HCT116 (cell line): ENCODE measurements around the gene AIF1. TPM values are rescaled to one million over a fixed set of nuclear protein-coding genes. Genes with fewer than 3 reads are reported as not detected.

ENCODE experiments used
- ATAC-seq: fragments of 200-7000 bp; cut with Tn5 transposase; 2 replicates; pipeline ENCODE4 v1.9.1; 2020; ENCODE audit warnings: mild to moderate bottlenecking, moderate library complexity
- BruUV-seq: library from RNA; stranded (reverse); fragments of 400-500 nt; replicated peaks from 2 replicates; lab custom pipeline; 2021; lab: Mats Ljungman, UMichigan
- CTCF ChIA-PET: fragments of 300-600 bp; sonication (Branson Sonifier 250); formaldehyde crosslinking; loops from one replicate; lab custom pipeline; 2021; ENCODE audit warnings: antibody characterized with exemption; lab: Charles Lee
- POLR2A ChIA-PET: fragments of 300-600, 350-600 bp; sonication (Branson Sonifier 250); formaldehyde crosslinking; loops from one replicate; lab custom pipeline; 2021; ENCODE audit warnings: antibody characterized with exemption; lab: Charles Lee
- RAD21 ChIA-PET, 2 experiments: fragments of 300-600 bp; sonication (Branson Sonifier 250); formaldehyde crosslinking; loops; one replicate each; lab custom pipeline; 2023; ENCODE audit warnings: low total read pairs in 2 of 2; ENCODE audit not compliant: uncharacterized antibody in 2 of 2, unreplicated experiment in 2 of 2, low non-redundant PET in 1 of 2; lab: Charles Lee
- DNase-seq: peaks from one replicate; pipeline ENCODE4 v3.0.0-alpha.2; 2010; ENCODE audit warnings: low read depth, low spot score
- H2AFZ ChIP-seq: fragments of 200-600 bp; shearing (Covaris generic), sonication (generic); 2 replicates; pipeline ENCODE4 v1.6.1; 2017; ENCODE audit warnings: low read depth, mixed run types, mixed read lengths, antibody characterized with exemption, low read length; ENCODE audit not compliant: poor library complexity, severe bottlenecking
- H3K27ac ChIP-seq: 2 replicates; pipeline ENCODE4 v1.5.1; 2012; ENCODE audit warnings: low read depth, low read length
- H3K27me3 ChIP-seq: fragments of 200-600 bp; sonication (generic); 2 replicates; pipeline ENCODE4 v1.6.1; 2016; ENCODE audit warnings: mixed run types, low read length, mixed read lengths; ENCODE audit not compliant: insufficient read depth
- H3K36me3 ChIP-seq, 2 experiments: fragments of 200-500 bp in 1 of 2; fragments of 200-600 bp in 1 of 2; sonication (Bioruptor generic) in 1 of 2; sonication (generic) in 1 of 2; 2 replicates each; pipeline versions ENCODE4 v1.5.1 to v1.6.1; 2014 to 2016; ENCODE audit warnings: low read length in 2 of 2, inconsistent platforms in 1 of 2, mixed read lengths in 1 of 2, mixed run types in 1 of 2; ENCODE audit not compliant: insufficient read depth in 2 of 2, control insufficient read depth in 1 of 2
- H3K4me1 ChIP-seq, 2 experiments: fragments of 200-600 bp in 1 of 2; sonication (generic) in 1 of 2; 2 replicates each; pipeline versions ENCODE4 v1.5.1 to v1.6.1; 2012 to 2017; ENCODE audit warnings: low read length in 2 of 2, inconsistent platforms in 1 of 2, mild to moderate bottlenecking in 1 of 2, mixed read lengths in 1 of 2, mixed run types in 1 of 2, moderate library complexity in 1 of 2; ENCODE audit not compliant: insufficient read depth in 2 of 2, control insufficient read depth in 1 of 2
- H3K4me2 ChIP-seq: fragments of 200-600 bp; sonication (generic); 2 replicates; pipeline ENCODE4 v1.6.1; 2017; ENCODE audit warnings: mixed run types, low read length, mixed read lengths
- H3K4me3 ChIP-seq, 2 experiments: fragments of 200-600 bp in 1 of 2; sonication (generic) in 1 of 2; replicated peaks in 1 of 2; 2 replicates each; pipeline ENCODE4 v1.5.1; 2011 to 2016; ENCODE audit warnings: low read length in 2 of 2, control low read depth in 1 of 2, low read depth in 1 of 2, mild to moderate bottlenecking in 1 of 2, mixed read lengths in 1 of 2, mixed run types in 1 of 2
- H3K79me2 ChIP-seq: fragments of 200-600 bp; sonication (generic); 2 replicates; pipeline ENCODE4 v1.6.1; 2017; ENCODE audit warnings: mild to moderate bottlenecking, mixed run types, low read length, moderate library complexity, mixed read lengths; ENCODE audit not compliant: insufficient read depth
- H3K9ac ChIP-seq: fragments of 200-600 bp; sonication (generic); 2 replicates; pipeline ENCODE4 v1.6.1; 2016; ENCODE audit warnings: low read length, mixed read lengths
- H3K9me2 ChIP-seq: fragments of 200-600 bp; sonication (generic), shearing (Covaris generic); 2 replicates; pipeline ENCODE4 v1.6.1; 2017; ENCODE audit warnings: mixed run types, mild to moderate bottlenecking, moderate library complexity; ENCODE audit not compliant: insufficient read depth
- H3K9me3 ChIP-seq, 2 experiments: fragments of 200-500 bp in 1 of 2; fragments of 200-600 bp in 1 of 2; sonication (Bioruptor generic) in 1 of 2; sonication (generic) in 1 of 2; 2 replicates each; pipeline ENCODE4 v1.6.1; 2014 to 2017; ENCODE audit warnings: low read length in 2 of 2, mixed read lengths in 2 of 2, inconsistent platforms in 1 of 2, low read depth in 1 of 2, mild to moderate bottlenecking in 1 of 2, mixed run types in 1 of 2, moderate library complexity in 1 of 2; ENCODE audit not compliant: control insufficient read depth in 1 of 2, insufficient read depth in 1 of 2
- H4K20me1 ChIP-seq: fragments of 200-600 bp; sonication (generic), shearing (Covaris generic); 2 replicates; pipeline ENCODE4 v1.6.1; 2017; ENCODE audit warnings: mixed run types, mild to moderate bottlenecking, moderate library complexity; ENCODE audit not compliant: insufficient read depth
- CEBPB ChIP-seq: IDR thresholded peaks from 2 replicates; pipeline ENCODE4 v1.6.1; 2012; ENCODE audit warnings: low read depth
- EGR1 ChIP-seq: IDR thresholded peaks from 2 replicates; pipeline ENCODE4 v1.6.1; 2012; ENCODE audit warnings: low read depth
- EZH2phosphoT487 ChIP-seq: fragments of 200-600 bp; IDR thresholded peaks from 2 replicates; pipeline ENCODE4 v1.6.1; 2018; ENCODE audit warnings: antibody characterized with exemption, borderline replicate concordance
- POLR2A ChIP-seq: IDR thresholded peaks from 2 replicates; pipeline ENCODE4 v1.7.0; 2011; ENCODE audit warnings: borderline replicate concordance; ENCODE audit not compliant: insufficient read depth, insufficient read length; ENCODE audit errors: extremely low read depth
- POLR2AphosphoS5 ChIP-seq: IDR thresholded peaks from 2 replicates; pipeline ENCODE4 v1.6.1; 2011; ENCODE audit warnings: mild to moderate bottlenecking, low read depth, low read length, moderate library complexity
- RAD21 ChIP-seq: IDR thresholded peaks from 2 replicates; pipeline ENCODE4 v1.6.1; 2012; ENCODE audit warnings: low read depth, mild to moderate bottlenecking
- SIN3A ChIP-seq: IDR thresholded peaks from 2 replicates; pipeline ENCODE4 v1.6.1; 2012; ENCODE audit warnings: low read depth
- SRF ChIP-seq: IDR thresholded peaks from 2 replicates; pipeline ENCODE4 v1.6.1; 2012; ENCODE audit warnings: low read depth
- TCF7L2 ChIP-seq: IDR thresholded peaks from 2 replicates; pipeline ENCODE4 v1.7.0; 2011; ENCODE audit warnings: borderline replicate concordance, inconsistent platforms; ENCODE audit not compliant: insufficient read depth, insufficient read length; ENCODE audit errors: extremely low read depth
- ZFX ChIP-seq: fragments of 450-650 bp; IDR thresholded peaks from 2 replicates; pipeline ENCODE4 v1.6.1; 2017
- intact Hi-C: fragments of 100-400 bp; cut with micrococcal nuclease; formaldehyde crosslinking; loops from 2 replicates; pipeline ENCODE4 v1.10.0; 2022
- total RNA-seq: library from RNA; stranded (reverse); gene quantifications from one replicate; pipeline ENCODE4 v1.2.1, GENCODE V29; 2021; ENCODE audit not compliant: unreplicated experiment
- TF ChIP-seq, protein P1 (sequence below): IDR thresholded peaks from 2 replicates; pipeline ENCODE4 v1.6.1; 2012; ENCODE audit warnings: low read depth
- TF ChIP-seq, protein P2 (sequence below): IDR thresholded peaks from 2 replicates; pipeline ENCODE4 v1.6.1; 2012
- TF ChIP-seq, protein P3 (sequence below), 3 experiments: fragments of 200-600 bp in 1 of 3; sonication (generic) in 1 of 3; IDR thresholded peaks in 2 of 3; conservative IDR thresholded peaks in 1 of 3; 2 replicates each; pipeline ENCODE4 v1.5.1; 2012 to 2017; ENCODE audit warnings: low read depth in 2 of 3, low read length in 2 of 3, antibody characterized with exemption in 1 of 3, borderline replicate concordance in 1 of 3, control low read depth in 1 of 3, mild to moderate bottlenecking in 1 of 3, mixed read lengths in 1 of 3, mixed run types in 1 of 3, moderate library complexity in 1 of 3; ENCODE audit not compliant: insufficient read depth in 1 of 3
- TF ChIP-seq, protein P4 (sequence below): IDR thresholded peaks from 2 replicates; pipeline ENCODE4 v1.6.1; 2011; ENCODE audit warnings: mild to moderate bottlenecking, low read length, moderate library complexity; ENCODE audit not compliant: insufficient replicate concordance; ENCODE audit errors: extremely low read depth

The AIF1 gene
- total RNA-seq, 1 experiment from 2014 or later, result not detected

DNA sequence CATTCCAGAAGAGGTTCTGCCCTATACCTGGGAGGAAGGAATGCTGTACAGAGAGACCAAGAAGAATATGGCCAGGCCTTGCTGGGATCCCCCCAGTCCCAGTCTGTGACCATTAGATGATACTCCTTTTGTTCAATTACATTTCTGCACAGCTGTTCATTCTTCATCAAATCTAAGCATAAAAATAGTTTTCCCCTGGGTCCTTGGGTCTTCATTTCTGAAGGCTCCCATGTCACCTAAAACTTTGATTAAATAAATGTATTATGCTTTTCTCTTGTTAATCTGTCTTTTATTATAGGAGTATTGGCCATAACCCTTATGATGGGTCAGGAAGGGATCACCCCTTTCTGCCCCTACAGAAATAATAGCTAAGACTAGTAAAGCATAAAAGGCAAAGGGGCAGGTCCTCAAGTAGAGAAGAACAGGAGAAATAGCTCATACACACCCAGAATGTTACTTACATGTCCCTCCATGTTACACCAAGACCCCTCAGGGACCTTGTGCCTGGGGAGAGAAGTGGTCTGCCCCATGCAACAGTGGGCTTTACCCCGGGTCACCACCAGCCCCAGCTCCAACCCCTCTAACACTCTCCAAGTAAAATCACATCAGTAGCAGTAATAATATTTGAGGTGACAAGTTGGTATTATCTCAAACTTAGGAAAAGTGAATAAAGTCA lies 45.0 kb upstream of the AIF1 start (continued):
- TF ChIP-seq, protein P1, sequence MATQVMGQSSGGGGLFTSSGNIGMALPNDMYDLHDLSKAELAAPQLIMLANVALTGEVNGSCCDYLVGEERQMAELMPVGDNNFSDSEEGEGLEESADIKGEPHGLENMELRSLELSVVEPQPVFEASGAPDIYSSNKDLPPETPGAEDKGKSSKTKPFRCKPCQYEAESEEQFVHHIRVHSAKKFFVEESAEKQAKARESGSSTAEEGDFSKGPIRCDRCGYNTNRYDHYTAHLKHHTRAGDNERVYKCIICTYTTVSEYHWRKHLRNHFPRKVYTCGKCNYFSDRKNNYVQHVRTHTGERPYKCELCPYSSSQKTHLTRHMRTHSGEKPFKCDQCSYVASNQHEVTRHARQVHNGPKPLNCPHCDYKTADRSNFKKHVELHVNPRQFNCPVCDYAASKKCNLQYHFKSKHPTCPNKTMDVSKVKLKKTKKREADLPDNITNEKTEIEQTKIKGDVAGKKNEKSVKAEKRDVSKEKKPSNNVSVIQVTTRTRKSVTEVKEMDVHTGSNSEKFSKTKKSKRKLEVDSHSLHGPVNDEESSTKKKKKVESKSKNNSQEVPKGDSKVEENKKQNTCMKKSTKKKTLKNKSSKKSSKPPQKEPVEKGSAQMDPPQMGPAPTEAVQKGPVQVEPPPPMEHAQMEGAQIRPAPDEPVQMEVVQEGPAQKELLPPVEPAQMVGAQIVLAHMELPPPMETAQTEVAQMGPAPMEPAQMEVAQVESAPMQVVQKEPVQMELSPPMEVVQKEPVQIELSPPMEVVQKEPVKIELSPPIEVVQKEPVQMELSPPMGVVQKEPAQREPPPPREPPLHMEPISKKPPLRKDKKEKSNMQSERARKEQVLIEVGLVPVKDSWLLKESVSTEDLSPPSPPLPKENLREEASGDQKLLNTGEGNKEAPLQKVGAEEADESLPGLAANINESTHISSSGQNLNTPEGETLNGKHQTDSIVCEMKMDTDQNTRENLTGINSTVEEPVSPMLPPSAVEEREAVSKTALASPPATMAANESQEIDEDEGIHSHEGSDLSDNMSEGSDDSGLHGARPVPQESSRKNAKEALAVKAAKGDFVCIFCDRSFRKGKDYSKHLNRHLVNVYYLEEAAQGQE, result no peak
- no peak for TF ChIP-seq TCF7L2
- TF ChIP-seq POLR2A, result no peak
- no peak for TF ChIP-seq RAD21
- TF ChIP-seq POLR2AphosphoS5, result no peak
- TF ChIP-seq SIN3A, result no peak

DNA sequence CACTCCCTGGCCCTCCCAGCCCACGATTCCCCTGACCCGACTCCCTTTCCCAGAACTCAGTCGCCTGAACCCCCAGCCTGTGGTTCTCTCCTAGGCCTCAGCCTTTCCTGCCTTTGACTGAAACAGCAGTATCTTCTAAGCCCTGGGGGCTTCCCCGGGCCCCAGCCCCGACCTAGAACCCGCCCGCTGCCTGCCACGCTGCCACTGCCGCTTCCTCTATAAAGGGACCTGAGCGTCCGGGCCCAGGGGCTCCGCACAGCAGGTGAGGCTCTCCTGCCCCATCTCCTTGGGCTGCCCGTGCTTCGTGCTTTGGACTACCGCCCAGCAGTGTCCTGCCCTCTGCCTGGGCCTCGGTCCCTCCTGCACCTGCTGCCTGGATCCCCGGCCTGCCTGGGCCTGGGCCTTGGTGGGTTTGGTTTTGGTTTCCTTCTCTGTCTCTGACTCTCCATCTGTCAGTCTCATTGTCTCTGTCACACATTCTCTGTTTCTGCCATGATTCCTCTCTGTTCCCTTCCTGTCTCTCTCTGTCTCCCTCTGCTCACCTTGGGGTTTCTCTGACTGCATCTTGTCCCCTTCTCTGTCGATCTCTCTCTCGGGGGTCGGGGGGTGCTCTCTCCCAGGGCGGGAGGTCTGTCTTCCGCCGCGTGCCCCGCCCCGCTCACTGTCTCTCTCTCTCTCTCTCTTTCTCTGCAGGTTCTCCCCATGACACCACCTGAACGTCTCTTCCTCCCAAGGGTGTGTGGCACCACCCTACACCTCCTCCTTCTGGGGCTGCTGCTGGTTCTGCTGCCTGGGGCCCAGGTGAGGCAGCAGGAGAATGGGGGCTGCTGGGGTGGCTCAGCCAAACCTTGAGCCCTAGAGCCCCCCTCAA lies 42.8 kb upstream of the AIF1 start, which contains the start of gene LTA:
Gene LTA (plus strand): TSS at position 249 of the 871 bp plus-strand sequence. CDS start 454 bp downstream, at position 703.
- intact Hi-C loops, result no loop called here
- no peaks in the 10 kb centered on the region for H3K9me2 ChIP-seq
- BruUV-seq, result no TSS peak
- H3K4me2 ChIP-seq, result no peak within 1 kb of the TSS
- 0 out of 4 replicates have a peak, but pooled peaks cover 0 to 3% of the 10 kb centered on the region in 2 experiments for H3K4me1 ChIP-seq
- no peak within 1 kb of the TSS for H3K4me3 ChIP-seq
- no peaks in the 10 kb centered on the region for H3K79me2 ChIP-seq
- H3K36me3 ChIP-seq, result no peaks in the 10 kb centered on the region
- H3K9ac ChIP-seq, result no peak within 1 kb of the TSS
- no peaks in the 10 kb centered on the region for H3K27me3 ChIP-seq
- no peak within 1 kb of the TSS for H3K27ac ChIP-seq
- H3K9me3 ChIP-seq, result no peaks in the 10 kb centered on the region
- ATAC-seq (no peak), DNase-seq (no peak)
- ChIA-PET RAD21 (no interaction called here), POLR2A (no interaction called here), CTCF (interaction anchor here (1.9 kb wide), 1 partner anchor 9 kb away, joined by 4 read pairs; no protein-coding TSS in a partner anchor)
- H4K20me1 ChIP-seq, result no peaks in the 10 kb centered on the region
- no peak within 1 kb of the TSS for H2AFZ ChIP-seq
- TF ChIP-seq EZH2phosphoT487 (no peak), SRF (no peak), ZFX (no peak), EGR1 (no peak), CEBPB (no peak)
- TF ChIP-seq, protein P2, sequence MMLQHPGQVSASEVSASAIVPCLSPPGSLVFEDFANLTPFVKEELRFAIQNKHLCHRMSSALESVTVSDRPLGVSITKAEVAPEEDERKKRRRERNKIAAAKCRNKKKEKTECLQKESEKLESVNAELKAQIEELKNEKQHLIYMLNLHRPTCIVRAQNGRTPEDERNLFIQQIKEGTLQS, result no peak
- TF ChIP-seq, protein P3, sequence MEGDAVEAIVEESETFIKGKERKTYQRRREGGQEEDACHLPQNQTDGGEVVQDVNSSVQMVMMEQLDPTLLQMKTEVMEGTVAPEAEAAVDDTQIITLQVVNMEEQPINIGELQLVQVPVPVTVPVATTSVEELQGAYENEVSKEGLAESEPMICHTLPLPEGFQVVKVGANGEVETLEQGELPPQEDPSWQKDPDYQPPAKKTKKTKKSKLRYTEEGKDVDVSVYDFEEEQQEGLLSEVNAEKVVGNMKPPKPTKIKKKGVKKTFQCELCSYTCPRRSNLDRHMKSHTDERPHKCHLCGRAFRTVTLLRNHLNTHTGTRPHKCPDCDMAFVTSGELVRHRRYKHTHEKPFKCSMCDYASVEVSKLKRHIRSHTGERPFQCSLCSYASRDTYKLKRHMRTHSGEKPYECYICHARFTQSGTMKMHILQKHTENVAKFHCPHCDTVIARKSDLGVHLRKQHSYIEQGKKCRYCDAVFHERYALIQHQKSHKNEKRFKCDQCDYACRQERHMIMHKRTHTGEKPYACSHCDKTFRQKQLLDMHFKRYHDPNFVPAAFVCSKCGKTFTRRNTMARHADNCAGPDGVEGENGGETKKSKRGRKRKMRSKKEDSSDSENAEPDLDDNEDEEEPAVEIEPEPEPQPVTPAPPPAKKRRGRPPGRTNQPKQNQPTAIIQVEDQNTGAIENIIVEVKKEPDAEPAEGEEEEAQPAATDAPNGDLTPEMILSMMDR (IDR thresholded peaks at IDR 0.05 in 2 of 3, conservative IDR thresholded peaks at IDR 0.05 in 1 of 3; ENCODE audit: borderline replicate concordance in 1 of 3, insufficient read depth in 1 of 3, low read depth in 2 of 3, low read length in 2 of 3), result no peak
- TF ChIP-seq, protein P4, sequence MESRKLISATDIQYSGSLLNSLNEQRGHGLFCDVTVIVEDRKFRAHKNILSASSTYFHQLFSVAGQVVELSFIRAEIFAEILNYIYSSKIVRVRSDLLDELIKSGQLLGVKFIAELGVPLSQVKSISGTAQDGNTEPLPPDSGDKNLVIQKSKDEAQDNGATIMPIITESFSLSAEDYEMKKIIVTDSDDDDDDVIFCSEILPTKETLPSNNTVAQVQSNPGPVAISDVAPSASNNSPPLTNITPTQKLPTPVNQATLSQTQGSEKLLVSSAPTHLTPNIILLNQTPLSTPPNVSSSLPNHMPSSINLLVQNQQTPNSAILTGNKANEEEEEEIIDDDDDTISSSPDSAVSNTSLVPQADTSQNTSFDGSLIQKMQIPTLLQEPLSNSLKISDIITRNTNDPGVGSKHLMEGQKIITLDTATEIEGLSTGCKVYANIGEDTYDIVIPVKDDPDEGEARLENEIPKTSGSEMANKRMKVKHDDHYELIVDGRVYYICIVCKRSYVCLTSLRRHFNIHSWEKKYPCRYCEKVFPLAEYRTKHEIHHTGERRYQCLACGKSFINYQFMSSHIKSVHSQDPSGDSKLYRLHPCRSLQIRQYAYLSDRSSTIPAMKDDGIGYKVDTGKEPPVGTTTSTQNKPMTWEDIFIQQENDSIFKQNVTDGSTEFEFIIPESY, result no peak
